CD14-positive monocyte (primary cell): ENCODE measurements around the gene NRN1L. TPM values are rescaled to one million over a fixed set of nuclear protein-coding genes. Genes with fewer than 3 reads are reported as not detected.

Source experiments
- DNase-seq, 3 donors: peaks; one replicate each; pipeline ENCODE4 v3.0.0-alpha.2; 2011 to 2022
- H2AFZ ChIP-seq: 2 replicates; pipeline ENCODE4 v1.6.0; 2012; ENCODE audit warnings: mild to moderate bottlenecking, low read depth, low read length, inconsistent platforms; ENCODE audit not compliant: insufficient read depth, poor library complexity, severe bottlenecking
- H3K27ac ChIP-seq, 2 donors: 1 replicate in 1 of 2; 2 replicates in 1 of 2; pipeline ENCODE4 v1.5.1; 2012 to 2013; ENCODE audit warnings: low read length in 2 of 2, control low read depth in 1 of 2, inconsistent platforms in 1 of 2, low read depth in 1 of 2, mild to moderate bottlenecking in 1 of 2
- H3K27me3 ChIP-seq, 2 donors: one replicate each; pipeline versions ENCODE4 v1.6.0 to v1.6.1; 2011 to 2013; ENCODE audit warnings: low read length in 2 of 2; ENCODE audit not compliant: control insufficient read depth in 2 of 2, insufficient read depth in 2 of 2
- H3K36me3 ChIP-seq, 2 donors: replicated peaks in 1 of 2; 1 replicate in 1 of 2; 2 replicates in 1 of 2; pipeline versions ENCODE4 v1.5.1 to v1.6.1; 2012 to 2013; ENCODE audit warnings: low read length in 2 of 2, control low read depth in 1 of 2, inconsistent platforms in 1 of 2, mild to moderate bottlenecking in 1 of 2; ENCODE audit not compliant: insufficient read depth in 2 of 2, control insufficient read depth in 1 of 2
- H3K4me1 ChIP-seq, 2 donors: 1 replicate in 1 of 2; 2 replicates in 1 of 2; pipeline versions ENCODE4 v1.5.1 to v1.6.1; 2012 to 2013; ENCODE audit warnings: low read length in 2 of 2, control low read depth in 1 of 2, inconsistent platforms in 1 of 2, mild to moderate bottlenecking in 1 of 2, moderate library complexity in 1 of 2; ENCODE audit not compliant: insufficient read depth in 2 of 2, control insufficient read depth in 1 of 2
- H3K4me2 ChIP-seq: replicated peaks from 2 replicates; pipeline ENCODE3; 2012; ENCODE audit warnings: low read length, moderate library complexity, mild to moderate bottlenecking; ENCODE audit not compliant: poor library complexity, severe bottlenecking; ENCODE audit errors: extremely low read depth
- H3K4me3 ChIP-seq, 3 experiments: fragments of 200-600 bp in 1 of 3; sonication (generic) in 1 of 3; replicated peaks in 1 of 3; 1 replicate in 2 of 3; 2 replicates in 1 of 3; pipeline ENCODE4 v1.5.1; 2011 to 2013; ENCODE audit warnings: low read length in 3 of 3, mild to moderate bottlenecking in 3 of 3, control low read depth in 2 of 3, low read depth in 2 of 3, inconsistent platforms in 1 of 3, moderate library complexity in 1 of 3
- H3K79me2 ChIP-seq: 2 replicates; pipeline ENCODE4 v1.6.0; 2012; ENCODE audit warnings: mild to moderate bottlenecking, control low read depth, inconsistent platforms, low read length, moderate library complexity; ENCODE audit not compliant: insufficient read depth
- H3K9ac ChIP-seq: 2 replicates; pipeline ENCODE4 v1.6.0; 2017; ENCODE audit warnings: low read length, mild to moderate bottlenecking; ENCODE audit not compliant: insufficient read depth, poor library complexity, severe bottlenecking
- H3K9me3 ChIP-seq, 2 donors: replicated peaks in 1 of 2; 1 replicate in 1 of 2; 2 replicates in 1 of 2; pipeline versions ENCODE4 v1.5.1 to v1.6.1; 2012 to 2013; ENCODE audit warnings: low read length in 2 of 2, control low read depth in 1 of 2; ENCODE audit not compliant: control insufficient read depth in 1 of 2, insufficient read depth in 1 of 2
- H4K20me1 ChIP-seq: 2 replicates; pipeline ENCODE4 v1.6.0; 2012; ENCODE audit warnings: mild to moderate bottlenecking, low read length, control low read depth, moderate library complexity; ENCODE audit not compliant: insufficient read depth
- H3K27ac Mint-ChIP-seq, 7 donors: one replicate each; pipeline ENCODE4 v1.8.0; 2020; ENCODE audit warnings: mild to moderate bottlenecking in 7 of 7, mixed read lengths in 7 of 7, moderate library complexity in 6 of 7, inconsistent platforms in 2 of 7
- H3K27me3 Mint-ChIP-seq, 3 donors: one replicate each; pipeline ENCODE4 v1.8.0; 2021 to 2022; ENCODE audit warnings: low read depth in 3 of 3, mild to moderate bottlenecking in 3 of 3, mixed read lengths in 3 of 3, moderate library complexity in 3 of 3, inconsistent platforms in 1 of 3
- H3K36me3 Mint-ChIP-seq, 2 donors: one replicate each; pipeline ENCODE4 v1.8.0; 2020; ENCODE audit warnings: mixed read lengths in 2 of 2, inconsistent platforms in 1 of 2, mild to moderate bottlenecking in 1 of 2
- H3K4me1 Mint-ChIP-seq: one replicate; pipeline ENCODE4 v1.8.0; 2020; ENCODE audit warnings: mild to moderate bottlenecking, mixed read lengths
- H3K4me3 Mint-ChIP-seq, 2 donors: one replicate each; pipeline ENCODE4 v1.8.0; 2020; ENCODE audit warnings: mild to moderate bottlenecking in 2 of 2, mixed read lengths in 2 of 2, moderate library complexity in 1 of 2
- H3K9me3 Mint-ChIP-seq, 7 donors: one replicate each; pipeline ENCODE4 v1.8.0; 2020 to 2022; ENCODE audit warnings: mixed read lengths in 7 of 7, mild to moderate bottlenecking in 6 of 7, moderate library complexity in 6 of 7, inconsistent platforms in 2 of 7
- WGBS: methylation state at CpG from one replicate; pipeline ENCODE4 v1.1.5; 2013; ENCODE audit warnings: missing lambda C conversion rate; ENCODE audit not compliant: insufficient coverage; 5-methylcytosine and 5-hydroxymethylcytosine counted together
- intact Hi-C, 2 donors: fragments of 100-400 bp; cut with micrococcal nuclease; formaldehyde crosslinking; loops; one replicate each; pipeline versions ENCODE4 v1.15.0 to v1.15.1; 2023
- polyA plus RNA-seq, 3 donors: library from polyadenylated mRNA; depleted of rRNA in 1 of 3; unstranded in 2 of 3; stranded (reverse) in 1 of 3; fragments of 300-500 nt in 2 of 3; fragments of >200 nt in 1 of 3; fragmentation: Illumina TruSeq in 2 of 3; gene quantifications; 1 replicate in 2 of 3; 2 replicates in 1 of 3; pipeline ENCODE4 v1.2.3, GENCODE V29; 2012 to 2021
- TF ChIP-seq, protein P1 (sequence below): fragments of 200-600 bp; IDR thresholded peaks from one replicate; pipeline ENCODE4 v1.8.0; 2022; ENCODE audit warnings: antibody characterized with exemption, mild to moderate bottlenecking

NRN1L gene
- polyA plus RNA-seq, 3 donors = 0.50 to 3.6 TPM; not detected in 1

DNA sequence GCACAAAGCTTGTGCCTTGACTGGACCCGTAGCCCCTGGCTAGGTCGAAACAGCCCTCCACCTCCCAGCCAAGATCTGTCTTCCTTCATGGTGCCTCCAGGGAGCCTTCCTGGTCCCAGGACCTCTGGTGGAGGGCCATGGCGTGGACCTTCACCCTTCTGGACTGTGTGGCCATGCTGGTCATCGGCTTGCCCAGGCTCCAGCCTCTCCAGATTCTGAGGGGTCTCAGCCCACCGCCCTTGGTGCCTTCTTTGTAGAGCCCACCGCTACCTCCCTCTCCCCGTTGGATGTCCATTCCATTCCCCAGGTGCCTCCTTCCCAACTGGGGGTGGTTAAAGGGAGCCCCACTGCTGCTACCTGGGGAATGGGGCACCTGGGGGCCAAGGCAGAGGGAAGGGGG is 43.5 kb downstream of the NRN1L start:
- peaks cover 4% of the 10 kb centered on the region for H3K79me2 ChIP-seq
- intact Hi-C loops = loop anchor here (2.0 to 5.0 kb wide), 3 partner anchors 111 to 256 kb away; no protein-coding TSS in a partner anchor
- no peak overlapping the region for H3K9ac ChIP-seq
- TF ChIP-seq, protein P1, sequence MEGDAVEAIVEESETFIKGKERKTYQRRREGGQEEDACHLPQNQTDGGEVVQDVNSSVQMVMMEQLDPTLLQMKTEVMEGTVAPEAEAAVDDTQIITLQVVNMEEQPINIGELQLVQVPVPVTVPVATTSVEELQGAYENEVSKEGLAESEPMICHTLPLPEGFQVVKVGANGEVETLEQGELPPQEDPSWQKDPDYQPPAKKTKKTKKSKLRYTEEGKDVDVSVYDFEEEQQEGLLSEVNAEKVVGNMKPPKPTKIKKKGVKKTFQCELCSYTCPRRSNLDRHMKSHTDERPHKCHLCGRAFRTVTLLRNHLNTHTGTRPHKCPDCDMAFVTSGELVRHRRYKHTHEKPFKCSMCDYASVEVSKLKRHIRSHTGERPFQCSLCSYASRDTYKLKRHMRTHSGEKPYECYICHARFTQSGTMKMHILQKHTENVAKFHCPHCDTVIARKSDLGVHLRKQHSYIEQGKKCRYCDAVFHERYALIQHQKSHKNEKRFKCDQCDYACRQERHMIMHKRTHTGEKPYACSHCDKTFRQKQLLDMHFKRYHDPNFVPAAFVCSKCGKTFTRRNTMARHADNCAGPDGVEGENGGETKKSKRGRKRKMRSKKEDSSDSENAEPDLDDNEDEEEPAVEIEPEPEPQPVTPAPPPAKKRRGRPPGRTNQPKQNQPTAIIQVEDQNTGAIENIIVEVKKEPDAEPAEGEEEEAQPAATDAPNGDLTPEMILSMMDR = no peak
- no peak overlapping the region for H3K4me3 Mint-ChIP-seq
- no peak overlapping the region for H3K27ac ChIP-seq
- H3K4me1 Mint-ChIP-seq = no peaks in the 10 kb centered on the region
- no peaks in the 10 kb centered on the region for H3K27me3 ChIP-seq
- H3K4me2 ChIP-seq = no peak overlapping the region
- 86% methylated on average over 4 of the region's 7 CpGs for WGBS
- peaks cover 42 to 72% of the 10 kb centered on the region in 2 donors for H3K36me3 Mint-ChIP-seq
- H3K27me3 Mint-ChIP-seq = peaks cover 0 to 2% (median 0%) of the 10 kb centered on the region in 3 donors
- H3K36me3 ChIP-seq = peaks cover 56 to 90% of the 10 kb centered on the region in 2 donors
- H3K9me3 Mint-ChIP-seq = no peaks in the 10 kb centered on the region
- no peak overlapping the region for H2AFZ ChIP-seq
- peak overlapping the region in 2 of 7 donors; percentile 20 to 79 for H3K27ac Mint-ChIP-seq
- no peaks in the 10 kb centered on the region for H3K4me1 ChIP-seq
- H3K9me3 ChIP-seq = no peaks in the 10 kb centered on the region
- H4K20me1 ChIP-seq = peaks cover 93% of the 10 kb centered on the region
- DNase-seq = no peak
- no peak overlapping the region for H3K4me3 ChIP-seq

DNA sequence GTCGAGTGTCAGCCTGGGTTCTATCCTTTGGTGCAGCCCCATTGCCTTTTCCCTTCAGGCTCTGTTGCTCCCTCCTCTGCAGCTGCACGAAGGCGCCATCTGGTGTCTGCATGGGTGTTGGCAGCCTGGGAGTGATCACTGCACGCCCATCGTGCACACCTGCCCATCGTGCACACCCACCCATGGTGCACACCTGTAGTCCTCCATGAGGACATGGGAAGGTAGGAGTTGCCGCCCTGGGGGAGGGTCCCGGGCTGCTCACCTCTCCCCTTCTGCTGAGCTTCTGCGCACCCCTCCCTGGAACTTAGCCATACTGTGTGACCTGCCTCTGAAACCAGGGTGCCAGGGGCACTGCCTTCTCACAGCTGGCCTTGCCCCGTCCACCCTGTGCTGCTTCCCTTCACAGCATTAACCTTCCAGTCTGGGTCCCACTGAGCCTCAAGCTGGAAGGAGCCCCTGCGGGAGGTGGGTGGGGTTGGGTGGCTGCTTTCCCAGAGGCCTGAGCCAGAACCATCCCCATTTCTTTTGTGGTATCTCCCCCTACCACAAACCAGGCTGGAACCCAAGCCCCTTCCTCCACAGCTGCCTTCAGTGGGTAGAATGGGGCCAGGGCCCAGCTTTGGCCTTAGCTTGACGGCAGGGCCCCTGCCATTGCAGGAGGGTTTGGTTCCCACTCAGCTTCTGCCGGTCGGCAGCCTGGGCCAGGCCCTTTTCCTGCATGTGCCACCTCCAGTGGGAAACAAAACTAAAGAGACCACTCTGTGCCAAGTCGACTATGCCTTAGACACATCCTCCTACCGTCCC is 44.1 kb downstream of the NRN1L start:
- H3K27ac ChIP-seq = no peak overlapping the region
- Mint-ChIP-seq H3K4me3 (no peak overlapping the region), H3K4me1 (no peaks in the 10 kb centered on the region), H3K9me3 (no peaks in the 10 kb centered on the region), H3K27me3 (peaks cover 0 to 2% (median 0%) of the 10 kb centered on the region in 3 donors), H3K36me3 (peaks cover 39 to 72% of the 10 kb centered on the region in 2 donors), H3K27ac (peak overlapping the region in 3 of 7 donors; percentile 7 to 23 (median 20))
- H3K4me1 ChIP-seq = no peaks in the 10 kb centered on the region
- H3K36me3 ChIP-seq = peaks cover 54 to 87% of the 10 kb centered on the region in 2 donors
- peaks cover 92% of the 10 kb centered on the region for H4K20me1 ChIP-seq
- peak; percentile 30 to 51 (median 36) for DNase-seq
- peaks cover 3% of the 10 kb centered on the region for H3K79me2 ChIP-seq
- TF ChIP-seq, protein P1 = peak; percentile 92
- no peak overlapping the region for H3K4me2 ChIP-seq
- no peak overlapping the region for H2AFZ ChIP-seq
- no peak overlapping the region for H3K4me3 ChIP-seq
- intact Hi-C loops = loop anchor here (2.0 to 5.0 kb wide), 3 partner anchors 111 to 256 kb away; no protein-coding TSS in a partner anchor
- no peaks in the 10 kb centered on the region for H3K27me3 ChIP-seq
- no peaks in the 10 kb centered on the region for H3K9me3 ChIP-seq
- H3K9ac ChIP-seq = no peak overlapping the region
- 68% methylated on average over 6 of the region's 16 CpGs for WGBS
